Parathyroid adenoma (tissue), 2 donors: ENCODE results near the gene EGFL6.

Experiments
- H2AFZ ChIP-seq: fragments of 300-600 bp; sonication (generic); one replicate; pipeline ENCODE4 v1.7.0; 2017; ENCODE audit warnings: antibody characterized with exemption, mild to moderate bottlenecking
- H3K27ac ChIP-seq: fragments of 300-600 bp; sonication (generic); one replicate; pipeline ENCODE4 v1.7.0; 2017
- H3K27me3 ChIP-seq: fragments of 300-600 bp; sonication (generic); one replicate; pipeline ENCODE4 v1.7.0; 2017; ENCODE audit warnings: low read length; ENCODE audit not compliant: control insufficient read depth, insufficient read depth
- H3K36me3 ChIP-seq: fragments of 300-600 bp; sonication (generic); one replicate; pipeline ENCODE4 v1.7.0; 2017; ENCODE audit warnings: low read length; ENCODE audit not compliant: control insufficient read depth, insufficient read depth
- H3K4me1 ChIP-seq: fragments of 300-600 bp; sonication (generic); one replicate; pipeline ENCODE4 v1.7.0; 2017; ENCODE audit warnings: control low read depth
- H3K4me2 ChIP-seq: fragments of 300-600 bp; sonication (generic); one replicate; pipeline ENCODE4 v1.7.0; 2017; ENCODE audit warnings: low read length
- H3K4me3 ChIP-seq: fragments of 300-600 bp; sonication (generic); one replicate; pipeline ENCODE4 v1.7.0; 2017; ENCODE audit warnings: low read depth, low read length
- H3K79me2 ChIP-seq: fragments of 300-600 bp; sonication (generic); one replicate; pipeline ENCODE4 v1.7.0; 2017; ENCODE audit warnings: control low read depth
- H3K9ac ChIP-seq: fragments of 300-600 bp; sonication (generic); one replicate; pipeline ENCODE4 v1.7.0; 2017; ENCODE audit warnings: mild to moderate bottlenecking
- H3K9me3 ChIP-seq: fragments of 300-600 bp; sonication (generic); one replicate; pipeline ENCODE4 v1.7.0; 2017; ENCODE audit warnings: low read length; ENCODE audit not compliant: control insufficient read depth
- CTCF ChIP-seq: fragments of 300-600 bp; sonication (generic); IDR thresholded peaks from one replicate; pipeline ENCODE4 v1.7.0; 2017; ENCODE audit warnings: antibody characterized with exemption, mild to moderate bottlenecking
- donor health status: primary hyperparathyroidism.

EGFL6 gene

DNA sequence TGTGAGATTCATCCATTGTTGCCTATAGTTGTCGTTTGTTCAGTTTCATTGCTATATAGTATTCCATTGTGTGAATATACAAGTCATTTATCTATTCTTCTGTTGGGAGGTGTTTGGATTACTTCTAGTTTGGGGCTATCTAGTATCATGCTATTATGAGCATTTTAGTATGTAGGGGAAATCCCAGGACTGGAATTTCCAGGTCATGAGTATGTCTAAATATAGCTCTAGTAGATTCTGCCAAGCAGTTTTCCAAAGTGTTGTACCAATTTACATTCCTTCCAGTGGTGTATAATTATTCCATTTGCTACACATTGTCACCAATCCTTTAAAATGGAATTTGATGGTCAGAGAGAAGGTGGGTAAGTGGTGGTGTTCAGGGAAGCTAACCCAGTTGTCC, 30.1 kb downstream of the EGFL6 start:
- Histone ChIP-seq H2AFZ (no peak overlapping the region), H3K4me2 (no peak overlapping the region), H3K36me3 (no peaks in the 10 kb centered on the region), H3K9ac (no peak overlapping the region), H3K27me3 (no peaks in the 10 kb centered on the region), H3K4me3 (no peak overlapping the region), H3K9me3 (no peaks in the 10 kb centered on the region), H3K79me2 (no peaks in the 10 kb centered on the region), H3K27ac (no peak overlapping the region), H3K4me1 (no peaks in the 10 kb centered on the region)
- TF ChIP-seq CTCF: no peak

- no peaks in the 10 kb centered on the region for H3K4me1 ChIP-seq
- H3K4me3 ChIP-seq: no peak overlapping the region
- H3K36me3 ChIP-seq: no peaks in the 10 kb centered on the region
- no peaks in the 10 kb centered on the region for H3K27me3 ChIP-seq
- no peak overlapping the region for H3K27ac ChIP-seq
- TF ChIP-seq CTCF: no peak
- no peak overlapping the region for H3K4me2 ChIP-seq
- no peaks in the 10 kb centered on the region for H3K9me3 ChIP-seq
- no peak overlapping the region for H2AFZ ChIP-seq
- no peaks in the 10 kb centered on the region for H3K79me2 ChIP-seq
- no peak overlapping the region for H3K9ac ChIP-seq
Observed at GRCh38 chrX:13605611-13606010, 36.2 kb downstream of the EGFL6 start.

DNA sequence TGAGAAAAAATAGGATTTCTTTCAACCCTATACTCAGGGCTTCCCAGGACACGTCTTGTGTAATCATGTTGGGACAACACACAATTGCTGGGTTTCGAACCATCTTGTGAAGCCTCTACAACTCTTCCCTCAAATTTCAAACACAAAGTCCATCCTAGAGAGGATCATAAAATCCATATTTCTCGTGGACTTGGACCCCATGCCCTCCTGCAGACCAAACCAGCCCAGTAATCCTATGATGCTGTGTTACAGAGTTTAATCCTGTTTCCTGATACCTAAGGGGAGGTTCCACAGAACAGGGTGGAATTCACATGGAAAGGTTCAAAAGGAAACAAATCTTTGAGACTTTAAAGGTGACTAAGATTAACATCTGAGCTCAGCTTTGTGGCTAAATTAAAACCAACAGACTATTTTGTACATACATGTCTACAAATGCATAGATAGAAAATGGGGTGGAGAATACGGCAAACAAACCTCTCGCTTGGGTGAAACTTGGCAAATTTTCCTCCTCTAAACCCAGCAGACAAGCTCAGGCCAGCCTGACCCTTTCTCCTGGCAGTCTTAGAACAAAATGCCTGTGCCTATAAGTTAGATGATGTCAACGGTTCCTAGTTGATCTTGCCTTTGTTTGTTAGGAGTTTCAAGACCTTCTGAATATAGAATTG, 38.1 kb downstream of the EGFL6 start:
- TF ChIP-seq CTCF: no peak
- H3K4me3 ChIP-seq: no peak overlapping the region
- no peaks in the 10 kb centered on the region for H3K27me3 ChIP-seq
- H3K79me2 ChIP-seq: no peaks in the 10 kb centered on the region
- H3K36me3 ChIP-seq: no peaks in the 10 kb centered on the region
- no peak overlapping the region for H2AFZ ChIP-seq
- no peak overlapping the region for H3K27ac ChIP-seq
- H3K4me2 ChIP-seq: no peak overlapping the region
- H3K9ac ChIP-seq: no peak overlapping the region
- H3K9me3 ChIP-seq: no peaks in the 10 kb centered on the region
- no peaks in the 10 kb centered on the region for H3K4me1 ChIP-seq

DNA sequence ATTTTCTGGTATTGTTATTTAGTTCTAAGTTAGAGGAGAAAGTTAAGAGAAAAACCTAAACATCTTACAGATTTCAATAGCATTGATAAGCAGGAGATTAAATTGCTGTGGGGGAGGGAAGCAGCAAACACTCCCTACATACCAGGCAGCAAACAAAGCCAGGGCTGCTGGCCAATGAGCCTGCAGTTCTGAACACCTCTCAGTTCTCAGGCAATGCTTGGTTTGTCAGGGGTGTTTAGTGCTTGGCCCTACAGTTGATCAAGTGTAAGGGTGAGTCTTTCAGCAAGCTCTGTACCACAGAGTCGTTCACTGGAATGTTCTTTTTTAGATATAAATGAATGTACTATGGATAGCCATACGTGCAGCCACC, 38.6 kb downstream of the EGFL6 start:
- no peak overlapping the region for H3K4me3 ChIP-seq
- no peaks in the 10 kb centered on the region for H3K4me1 ChIP-seq
- H3K4me2 ChIP-seq: no peak overlapping the region
- no peak for TF ChIP-seq CTCF
- H3K27ac ChIP-seq: no peak overlapping the region
- H3K9me3 ChIP-seq: no peaks in the 10 kb centered on the region
- H3K9ac ChIP-seq: no peak overlapping the region
- H3K79me2 ChIP-seq: no peaks in the 10 kb centered on the region
- H2AFZ ChIP-seq: no peak overlapping the region
- no peaks in the 10 kb centered on the region for H3K27me3 ChIP-seq
- H3K36me3 ChIP-seq: no peaks in the 10 kb centered on the region

GRCh38 chrX:13614154-13614553, 44.8 kb downstream of the EGFL6 start:
- Histone ChIP-seq H3K27ac (no peak overlapping the region), H3K4me3 (no peak overlapping the region), H3K36me3 (no peaks in the 10 kb centered on the region), H3K4me2 (no peak overlapping the region), H3K27me3 (no peaks in the 10 kb centered on the region), H3K9me3 (no peaks in the 10 kb centered on the region), H2AFZ (no peak overlapping the region), H3K9ac (no peak overlapping the region), H3K79me2 (no peaks in the 10 kb centered on the region), H3K4me1 (no peaks in the 10 kb centered on the region)
- TF ChIP-seq CTCF: no peak
